H1 (cell line): ENCODE results near the gene AQP11. TPM values are rescaled to one million over a fixed set of nuclear protein-coding genes. Genes with fewer than 3 reads are reported as not detected.

Experiments
- ASH2L ChIP-seq: fragments of 200-600, 300-600 bp; sonication (generic); IDR thresholded peaks from one replicate; pipeline ENCODE4 v1.7.1; 2017; ENCODE audit warnings: low read length
- GABPA ChIP-seq: IDR thresholded peaks from 2 replicates; pipeline ENCODE4 v1.6.1; 2011; ENCODE audit warnings: mild to moderate bottlenecking, low read length, moderate library complexity, borderline replicate concordance; ENCODE audit not compliant: insufficient read depth
- GTF2F1 ChIP-seq: IDR thresholded peaks from 2 replicates; pipeline ENCODE4 v1.6.1; 2012; ENCODE audit warnings: low read depth, low read length, improper control_type of control experiment, borderline replicate concordance
- JUND ChIP-seq: IDR thresholded peaks from 2 replicates; pipeline ENCODE4 v1.6.1; 2011; ENCODE audit warnings: mild to moderate bottlenecking, improper control_type of control experiment, low read length
- MAFK ChIP-seq: IDR thresholded peaks from 2 replicates; pipeline ENCODE4 v1.6.1; 2012; ENCODE audit warnings: low read depth, mild to moderate bottlenecking, improper control_type of control experiment, low read length
- SAP30 ChIP-seq: fragments of 300-600 bp; sonication (generic); IDR thresholded peaks from 2 replicates; pipeline ENCODE4 v1.7.1; 2012; ENCODE audit warnings: low read length, moderate library complexity, mild to moderate bottlenecking, inconsistent platforms; ENCODE audit not compliant: insufficient read depth, insufficient replicate concordance
- TAF7 ChIP-seq: optimal IDR thresholded peaks from 2 replicates; pipeline ENCODE3; 2011; ENCODE audit warnings: low read depth, mild to moderate bottlenecking, inconsistent platforms, low read length, moderate library complexity, borderline replicate concordance
- polyA plus RNA-seq, 7 experiments: library from polyadenylated mRNA; depleted of rRNA in 3 of 7; stranded (reverse) in 5 of 7; unstranded in 2 of 7; fragments of >200 nt in 5 of 7; fragments of 200-250 nt in 2 of 7; gene quantifications; 1 replicate in 5 of 7; 2 replicates in 1 of 7; 4 replicates in 1 of 7; pipeline versions ENCODE4 v1.2.1 to v1.2.3, GENCODE V29; 2011 to 2013; ENCODE audit warnings: missing spikeins in 2 of 7, mixed read lengths in 2 of 7
- total RNA-seq: library from RNA; stranded (reverse); fragmentation: NEBNext Ultra II Directional; extraction: Animal tissue kit (Norgen Biotek cat#: 25700); gene quantifications from 2 replicates; pipeline ENCODE4 v1.2.1, GENCODE V29; 2021
- TF ChIP-seq, protein P1 (sequence below): fragments of 300-600 bp; sonication (generic); IDR thresholded peaks from 2 replicates; pipeline ENCODE4 v1.7.1; 2012; ENCODE audit warnings: low read length, moderate library complexity, mild to moderate bottlenecking, inconsistent platforms; ENCODE audit not compliant: insufficient replicate concordance
- TF ChIP-seq, protein P2 (sequence below): IDR thresholded peaks from 2 replicates; pipeline ENCODE4 v1.6.1; 2012; ENCODE audit warnings: inconsistent platforms

Gene AQP11
- total and polyA plus RNA-seq, 2 of the 8 experiments (the other 6 are each of a cell fraction or from before 2014, with no cell fraction given), result 1.1 to 1.6 TPM

- TF ChIP-seq, protein P1, sequence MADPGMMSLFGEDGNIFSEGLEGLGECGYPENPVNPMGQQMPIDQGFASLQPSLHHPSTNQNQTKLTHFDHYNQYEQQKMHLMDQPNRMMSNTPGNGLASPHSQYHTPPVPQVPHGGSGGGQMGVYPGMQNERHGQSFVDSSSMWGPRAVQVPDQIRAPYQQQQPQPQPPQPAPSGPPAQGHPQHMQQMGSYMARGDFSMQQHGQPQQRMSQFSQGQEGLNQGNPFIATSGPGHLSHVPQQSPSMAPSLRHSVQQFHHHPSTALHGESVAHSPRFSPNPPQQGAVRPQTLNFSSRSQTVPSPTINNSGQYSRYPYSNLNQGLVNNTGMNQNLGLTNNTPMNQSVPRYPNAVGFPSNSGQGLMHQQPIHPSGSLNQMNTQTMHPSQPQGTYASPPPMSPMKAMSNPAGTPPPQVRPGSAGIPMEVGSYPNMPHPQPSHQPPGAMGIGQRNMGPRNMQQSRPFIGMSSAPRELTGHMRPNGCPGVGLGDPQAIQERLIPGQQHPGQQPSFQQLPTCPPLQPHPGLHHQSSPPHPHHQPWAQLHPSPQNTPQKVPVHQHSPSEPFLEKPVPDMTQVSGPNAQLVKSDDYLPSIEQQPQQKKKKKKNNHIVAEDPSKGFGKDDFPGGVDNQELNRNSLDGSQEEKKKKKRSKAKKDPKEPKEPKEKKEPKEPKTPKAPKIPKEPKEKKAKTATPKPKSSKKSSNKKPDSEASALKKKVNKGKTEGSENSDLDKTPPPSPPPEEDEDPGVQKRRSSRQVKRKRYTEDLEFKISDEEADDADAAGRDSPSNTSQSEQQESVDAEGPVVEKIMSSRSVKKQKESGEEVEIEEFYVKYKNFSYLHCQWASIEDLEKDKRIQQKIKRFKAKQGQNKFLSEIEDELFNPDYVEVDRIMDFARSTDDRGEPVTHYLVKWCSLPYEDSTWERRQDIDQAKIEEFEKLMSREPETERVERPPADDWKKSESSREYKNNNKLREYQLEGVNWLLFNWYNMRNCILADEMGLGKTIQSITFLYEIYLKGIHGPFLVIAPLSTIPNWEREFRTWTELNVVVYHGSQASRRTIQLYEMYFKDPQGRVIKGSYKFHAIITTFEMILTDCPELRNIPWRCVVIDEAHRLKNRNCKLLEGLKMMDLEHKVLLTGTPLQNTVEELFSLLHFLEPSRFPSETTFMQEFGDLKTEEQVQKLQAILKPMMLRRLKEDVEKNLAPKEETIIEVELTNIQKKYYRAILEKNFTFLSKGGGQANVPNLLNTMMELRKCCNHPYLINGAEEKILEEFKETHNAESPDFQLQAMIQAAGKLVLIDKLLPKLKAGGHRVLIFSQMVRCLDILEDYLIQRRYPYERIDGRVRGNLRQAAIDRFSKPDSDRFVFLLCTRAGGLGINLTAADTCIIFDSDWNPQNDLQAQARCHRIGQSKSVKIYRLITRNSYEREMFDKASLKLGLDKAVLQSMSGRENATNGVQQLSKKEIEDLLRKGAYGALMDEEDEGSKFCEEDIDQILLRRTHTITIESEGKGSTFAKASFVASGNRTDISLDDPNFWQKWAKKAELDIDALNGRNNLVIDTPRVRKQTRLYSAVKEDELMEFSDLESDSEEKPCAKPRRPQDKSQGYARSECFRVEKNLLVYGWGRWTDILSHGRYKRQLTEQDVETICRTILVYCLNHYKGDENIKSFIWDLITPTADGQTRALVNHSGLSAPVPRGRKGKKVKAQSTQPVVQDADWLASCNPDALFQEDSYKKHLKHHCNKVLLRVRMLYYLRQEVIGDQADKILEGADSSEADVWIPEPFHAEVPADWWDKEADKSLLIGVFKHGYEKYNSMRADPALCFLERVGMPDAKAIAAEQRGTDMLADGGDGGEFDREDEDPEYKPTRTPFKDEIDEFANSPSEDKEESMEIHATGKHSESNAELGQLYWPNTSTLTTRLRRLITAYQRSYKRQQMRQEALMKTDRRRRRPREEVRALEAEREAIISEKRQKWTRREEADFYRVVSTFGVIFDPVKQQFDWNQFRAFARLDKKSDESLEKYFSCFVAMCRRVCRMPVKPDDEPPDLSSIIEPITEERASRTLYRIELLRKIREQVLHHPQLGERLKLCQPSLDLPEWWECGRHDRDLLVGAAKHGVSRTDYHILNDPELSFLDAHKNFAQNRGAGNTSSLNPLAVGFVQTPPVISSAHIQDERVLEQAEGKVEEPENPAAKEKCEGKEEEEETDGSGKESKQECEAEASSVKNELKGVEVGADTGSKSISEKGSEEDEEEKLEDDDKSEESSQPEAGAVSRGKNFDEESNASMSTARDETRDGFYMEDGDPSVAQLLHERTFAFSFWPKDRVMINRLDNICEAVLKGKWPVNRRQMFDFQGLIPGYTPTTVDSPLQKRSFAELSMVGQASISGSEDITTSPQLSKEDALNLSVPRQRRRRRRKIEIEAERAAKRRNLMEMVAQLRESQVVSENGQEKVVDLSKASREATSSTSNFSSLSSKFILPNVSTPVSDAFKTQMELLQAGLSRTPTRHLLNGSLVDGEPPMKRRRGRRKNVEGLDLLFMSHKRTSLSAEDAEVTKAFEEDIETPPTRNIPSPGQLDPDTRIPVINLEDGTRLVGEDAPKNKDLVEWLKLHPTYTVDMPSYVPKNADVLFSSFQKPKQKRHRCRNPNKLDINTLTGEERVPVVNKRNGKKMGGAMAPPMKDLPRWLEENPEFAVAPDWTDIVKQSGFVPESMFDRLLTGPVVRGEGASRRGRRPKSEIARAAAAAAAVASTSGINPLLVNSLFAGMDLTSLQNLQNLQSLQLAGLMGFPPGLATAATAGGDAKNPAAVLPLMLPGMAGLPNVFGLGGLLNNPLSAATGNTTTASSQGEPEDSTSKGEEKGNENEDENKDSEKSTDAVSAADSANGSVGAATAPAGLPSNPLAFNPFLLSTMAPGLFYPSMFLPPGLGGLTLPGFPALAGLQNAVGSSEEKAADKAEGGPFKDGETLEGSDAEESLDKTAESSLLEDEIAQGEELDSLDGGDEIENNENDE, result no peak
- TF ChIP-seq MAFK (no peak), SAP30 (peak; percentile 71), TAF7 (peak; percentile 90), JUND (no peak), ASH2L (peak; percentile 92), GABPA (peak; percentile 96), GTF2F1 (0 out of 2 replicates have a peak, but pooled peaks have one; percentile 49)
- TF ChIP-seq, protein P2, sequence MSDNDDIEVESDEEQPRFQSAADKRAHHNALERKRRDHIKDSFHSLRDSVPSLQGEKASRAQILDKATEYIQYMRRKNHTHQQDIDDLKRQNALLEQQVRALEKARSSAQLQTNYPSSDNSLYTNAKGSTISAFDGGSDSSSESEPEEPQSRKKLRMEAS, result peak; percentile 76
Observed at GRCh38 chr11:77637345-77638165, 47.8 kb downstream of the AQP11 start, which contains the start of gene CLNS1A (continued).
